Mesendoderm (in vitro differentiated cells): Measurements from ENCODE around the gene ARF1.

Experiments
- DNase-seq: peaks from one replicate; pipeline ENCODE4 v3.0.0; 2013
- H2AK5ac ChIP-seq: 2 replicates; pipeline ENCODE4 v1.6.1; 2013; ENCODE audit warnings: low read length, inconsistent platforms
- H2BK120ac ChIP-seq: 2 replicates; pipeline ENCODE4 v1.6.1; 2013; ENCODE audit warnings: low read depth, mild to moderate bottlenecking, low read length, moderate library complexity, mixed read lengths
- H2BK15ac ChIP-seq: replicated peaks from 2 replicates; pipeline ENCODE4 v1.6.1; 2013; ENCODE audit warnings: low read depth, mild to moderate bottlenecking, moderate library complexity
- H2BK5ac ChIP-seq: 2 replicates; pipeline ENCODE4 v1.6.1; 2013; ENCODE audit warnings: low read length, inconsistent platforms
- H3K18ac ChIP-seq: 2 replicates; pipeline ENCODE4 v1.6.1; 2013; ENCODE audit warnings: mild to moderate bottlenecking, low read length, mixed read lengths
- H3K23ac ChIP-seq: one replicate; pipeline ENCODE4 v1.6.1; 2013; ENCODE audit warnings: low read length
- H3K27ac ChIP-seq: 2 replicates; pipeline ENCODE4 v1.5.1; 2013; ENCODE audit warnings: low read depth, mild to moderate bottlenecking, inconsistent platforms, low read length, moderate library complexity
- H3K27me3 ChIP-seq: 2 replicates; pipeline ENCODE4 v1.6.1; 2013; ENCODE audit warnings: low read length, control low read depth, mild to moderate bottlenecking, inconsistent platforms; ENCODE audit not compliant: insufficient read depth, poor library complexity
- H3K36me3 ChIP-seq: 2 replicates; pipeline ENCODE4 v1.6.1; 2013; ENCODE audit warnings: low read length, inconsistent platforms; ENCODE audit not compliant: control insufficient read depth, insufficient read depth
- H3K4ac ChIP-seq: one replicate; pipeline ENCODE4 v1.6.1; 2013; ENCODE audit warnings: low read depth, mild to moderate bottlenecking, low read length, moderate library complexity
- H3K4me1 ChIP-seq: 2 replicates; pipeline ENCODE4 v1.6.1; 2013; ENCODE audit warnings: low read depth, low read length, inconsistent platforms; ENCODE audit not compliant: control insufficient read depth
- H3K4me2 ChIP-seq: 2 replicates; pipeline ENCODE4 v1.6.1; 2013; ENCODE audit warnings: low read length
- H3K4me3 ChIP-seq: 2 replicates; pipeline ENCODE4 v1.5.1; 2013; ENCODE audit warnings: mild to moderate bottlenecking, low read length
- H3K56ac ChIP-seq: one replicate; pipeline ENCODE4 v1.6.1; 2013; ENCODE audit warnings: low read length
- H3K79me1 ChIP-seq: 2 replicates; pipeline ENCODE4 v1.6.1; 2013; ENCODE audit warnings: low read length, inconsistent platforms
- H3K79me2 ChIP-seq: 2 replicates; pipeline ENCODE4 v1.6.1; 2013; ENCODE audit warnings: mild to moderate bottlenecking, low read length; ENCODE audit not compliant: control insufficient read depth, insufficient read depth
- H3K9ac ChIP-seq: 2 replicates; pipeline ENCODE4 v1.6.1; 2013; ENCODE audit warnings: low read length, inconsistent platforms
- H4K5ac ChIP-seq: one replicate; pipeline ENCODE4 v1.6.1; 2013; ENCODE audit warnings: low read length
- H4K8ac ChIP-seq: one replicate; pipeline ENCODE4 v1.6.1; 2013; ENCODE audit warnings: low read depth, mild to moderate bottlenecking, control low read depth, low read length, moderate library complexity
- WGBS: extraction: QIAGEN DNeasy Blood & Tissue Kit; methylation state at CpG from one replicate; pipeline ENCODE4 v1.1.7; 2013; ENCODE audit warnings: low lambda C conversion rate, missing lambda C conversion rate; ENCODE audit not compliant: insufficient coverage; ENCODE audit errors: extremely low coverage; 5-methylcytosine and 5-hydroxymethylcytosine counted together

The ARF1 gene

GRCh38 chr1:228081144-228081543 is 1.4 kb upstream of the ARF1 start:
- peak overlapping the region; percentile 89 for H3K9ac ChIP-seq
- H3K79me1 ChIP-seq: peaks cover 4% of the 10 kb centered on the region
- no peak overlapping the region for H3K18ac ChIP-seq
- H3K23ac ChIP-seq: no peak overlapping the region
- no peak overlapping the region for H3K27ac ChIP-seq
- DNase-seq: no peak
- no peak overlapping the region for H2BK15ac ChIP-seq
- H4K8ac ChIP-seq: no peak overlapping the region
- no peak overlapping the region for H2BK5ac ChIP-seq
- H3K79me2 ChIP-seq: peaks cover 36% of the 10 kb centered on the region
- no peaks in the 10 kb centered on the region for H3K36me3 ChIP-seq
- H3K4me1 ChIP-seq: peaks cover 12% of the 10 kb centered on the region
- H3K4ac ChIP-seq: no peak overlapping the region
- H2AK5ac ChIP-seq: no peak overlapping the region
- H3K4me2 ChIP-seq: no peak overlapping the region
- H4K5ac ChIP-seq: no peak overlapping the region
- no peaks in the 10 kb centered on the region for H3K27me3 ChIP-seq
- H3K4me3 ChIP-seq: no peak overlapping the region
- H2BK120ac ChIP-seq: no peak overlapping the region
- WGBS: no CpG with 5 or more reads among the region's 7 CpGs
- H3K56ac ChIP-seq: no peak overlapping the region

GRCh38 chr1:228081578-228082213 is 812 bp upstream of the ARF1 start:
- no peaks in the 10 kb centered on the region for H3K27me3 ChIP-seq
- DNase-seq: peak; percentile 78

GRCh38 chr1:228082918-228083870 is 686 bp downstream of the ARF1 start:
- H4K5ac ChIP-seq: no peak overlapping the region
- peak overlapping the region; percentile 84 for H3K18ac ChIP-seq
- H3K36me3 ChIP-seq: peaks cover 3% of the 10 kb centered on the region
- H3K79me1 ChIP-seq: peaks cover 4% of the 10 kb centered on the region
- H3K27me3 ChIP-seq: no peaks in the 10 kb centered on the region
- peak; percentile 41 for DNase-seq
- peak overlapping the region; percentile 88 for H3K9ac ChIP-seq
- H3K4ac ChIP-seq: peak overlapping the region; percentile 97
- peak overlapping the region; percentile 97 for H3K56ac ChIP-seq
- peak overlapping the region; percentile 76 for H3K27ac ChIP-seq
- peak overlapping the region; percentile 97 for H3K23ac ChIP-seq
- peak overlapping the region; percentile 84 for H4K8ac ChIP-seq
- peak overlapping the region; percentile 61 for H3K4me2 ChIP-seq
- peak overlapping the region; percentile 64 for H2AK5ac ChIP-seq
- peak overlapping the region; percentile 4 for H2BK120ac ChIP-seq
- H2BK5ac ChIP-seq: peak overlapping the region; percentile 44
- no CpG with 5 or more reads among the region's 79 CpGs for WGBS
- peaks cover 16% of the 10 kb centered on the region for H3K4me1 ChIP-seq
- H3K4me3 ChIP-seq: peak overlapping the region; percentile 70
- H3K79me2 ChIP-seq: peaks cover 56% of the 10 kb centered on the region
- H2BK15ac ChIP-seq: no peak overlapping the region

More at GRCh38 chr1:228081578-228082213, 812 bp upstream of the ARF1 start:
- H3K79me1 ChIP-seq: peaks cover 4% of the 10 kb centered on the region
- peak overlapping the region; percentile 65 for H3K4me3 ChIP-seq
- H3K4ac ChIP-seq: peak overlapping the region; percentile 85
- H3K18ac ChIP-seq: peak overlapping the region; percentile 88
- peak overlapping the region; percentile 75 for H3K23ac ChIP-seq
- H3K79me2 ChIP-seq: peaks cover 41% of the 10 kb centered on the region
- no CpG with 5 or more reads among the region's 31 CpGs for WGBS
- no peaks in the 10 kb centered on the region for H3K36me3 ChIP-seq
- H2BK5ac ChIP-seq: peak overlapping the region; percentile 42
- peak overlapping the region; percentile 89 for H3K9ac ChIP-seq
- peak overlapping the region; percentile 73 for H3K4me2 ChIP-seq
- H2BK15ac ChIP-seq: no peak overlapping the region
- H3K56ac ChIP-seq: peak overlapping the region; percentile 94
- H4K8ac ChIP-seq: no peak overlapping the region
- H3K27ac ChIP-seq: no peak overlapping the region
- peak overlapping the region; percentile 33 for H2AK5ac ChIP-seq
- H4K5ac ChIP-seq: no peak overlapping the region
- H2BK120ac ChIP-seq: no peak overlapping the region
- peaks cover 13% of the 10 kb centered on the region for H3K4me1 ChIP-seq

GRCh38 chr1:228083871-228084278 is 1.4 kb downstream of the ARF1 start:
- Histone ChIP-seq H2AK5ac (no peak overlapping the region), H3K27me3 (no peaks in the 10 kb centered on the region), H3K23ac (peak overlapping the region; percentile 97), H3K18ac (no peak overlapping the region), H3K27ac (no peak overlapping the region), H3K36me3 (peaks cover 8% of the 10 kb centered on the region), H4K5ac (no peak overlapping the region), H3K4me1 (peaks cover 20% of the 10 kb centered on the region), H2BK5ac (no peak overlapping the region), H3K4me2 (peak overlapping the region; percentile 61), H3K79me2 (peaks cover 63% of the 10 kb centered on the region), H3K9ac (peak overlapping the region; percentile 88), H2BK15ac (no peak overlapping the region), H2BK120ac (no peak overlapping the region), H3K56ac (peak overlapping the region; percentile 97), H3K4me3 (peak overlapping the region; percentile 70), H3K79me1 (peaks cover 4% of the 10 kb centered on the region), H3K4ac (no peak overlapping the region), H4K8ac (no peak overlapping the region)
- WGBS: no CpG with 5 or more reads among the region's 17 CpGs
- DNase-seq: no peak

- H2AK5ac ChIP-seq: no peak overlapping the region
- no peak overlapping the region for H2BK5ac ChIP-seq
- no peak overlapping the region for H3K27ac ChIP-seq
- peak overlapping the region; percentile 88 for H3K9ac ChIP-seq
- DNase-seq: no peak
- no peak overlapping the region for H3K4me3 ChIP-seq
- H3K27me3 ChIP-seq: no peaks in the 10 kb centered on the region
- H2BK15ac ChIP-seq: no peak overlapping the region
- peak overlapping the region; percentile 97 for H3K56ac ChIP-seq
- H3K4ac ChIP-seq: no peak overlapping the region
- H3K23ac ChIP-seq: no peak overlapping the region
- H4K5ac ChIP-seq: no peak overlapping the region
- peaks cover 21% of the 10 kb centered on the region for H3K4me1 ChIP-seq
- H3K36me3 ChIP-seq: peaks cover 8% of the 10 kb centered on the region
- H3K18ac ChIP-seq: no peak overlapping the region
- peaks cover 68% of the 10 kb centered on the region for H3K79me2 ChIP-seq
- no peak overlapping the region for H2BK120ac ChIP-seq
- peak overlapping the region; percentile 61 for H3K4me2 ChIP-seq
- no CpG with 5 or more reads among the region's 3 CpGs for WGBS
- peaks cover 4% of the 10 kb centered on the region for H3K79me1 ChIP-seq
- H4K8ac ChIP-seq: no peak overlapping the region
Measured at GRCh38 chr1:228084325-228084724, 1.8 kb downstream of the ARF1 start.
